OCI-LY7 (cell line): ENCODE results near the gene THPO. TPM values are rescaled to one million over a fixed set of nuclear protein-coding genes. Genes with fewer than 3 reads are reported as not detected.

ENCODE experiments used
- Bru-seq: library from RNA; stranded (reverse); fragments of 400-500 nt; gene quantifications from one replicate; lab custom pipeline; 2021; lab: Mats Ljungman, UMichigan
- BruChase-seq, 2 experiments: library from RNA; stranded (reverse); fragments of 400-500 nt; gene quantifications; one replicate each; lab custom pipeline; 2021; lab: Mats Ljungman, UMichigan
- BruUV-seq: library from RNA; stranded (reverse); fragments of 400-500 nt; replicated peaks from 2 replicates; lab custom pipeline; 2021; lab: Mats Ljungman, UMichigan
- CTCF ChIA-PET: fragments of 300-600 bp; sonication (Branson Sonifier 250); formaldehyde crosslinking; loops from one replicate; lab custom pipeline; 2022; ENCODE audit warnings: antibody characterized with exemption; ENCODE audit not compliant: unreplicated experiment; lab: Charles Lee
- POLR2A ChIA-PET: fragments of 300-600 bp; sonication (Branson Sonifier 250); formaldehyde crosslinking; loops from one replicate; lab custom pipeline; 2022; ENCODE audit warnings: antibody characterized with exemption; lab: Charles Lee
- DNase-seq: peaks from one replicate; pipeline ENCODE4 v3.0.0-alpha.2; 2015; ENCODE audit warnings: low spot score
- H2AFZ ChIP-seq: fragments of 200-600 bp; sonication (generic), shearing (Covaris generic); 2 replicates; pipeline ENCODE4 v1.6.1; 2014; ENCODE audit warnings: mild to moderate bottlenecking, antibody characterized with exemption, low read length, moderate library complexity
- H3K27ac ChIP-seq: fragments of 200-600 bp; sonication (generic); 2 replicates; pipeline ENCODE4 v1.5.1; 2014; ENCODE audit warnings: mixed run types, low read depth, mild to moderate bottlenecking, moderate library complexity, low read length, inconsistent platforms; ENCODE audit not compliant: poor library complexity, severe bottlenecking
- H3K36me3 ChIP-seq: fragments of 200-600 bp; sonication (generic); 2 replicates; pipeline ENCODE4 v1.6.1; 2014; ENCODE audit warnings: mild to moderate bottlenecking, antibody characterized with exemption, low read length, moderate library complexity, mixed read lengths; ENCODE audit not compliant: insufficient read depth
- H3K4me1 ChIP-seq: fragments of 200-600 bp; sonication (generic); 2 replicates; pipeline ENCODE4 v1.5.1; 2014; ENCODE audit warnings: mild to moderate bottlenecking, low read length; ENCODE audit not compliant: insufficient read depth, poor library complexity, severe bottlenecking
- H3K4me2 ChIP-seq: fragments of 200-600 bp; sonication (generic); 2 replicates; pipeline ENCODE4 v1.6.1; 2014; ENCODE audit warnings: mild to moderate bottlenecking, low read length
- H3K4me3 ChIP-seq: fragments of 200-600 bp; sonication (generic); 2 replicates; pipeline ENCODE4 v1.5.1; 2014; ENCODE audit warnings: mild to moderate bottlenecking, low read depth, low read length; ENCODE audit not compliant: poor library complexity, severe bottlenecking
- H3K79me2 ChIP-seq: fragments of 200-600 bp; sonication (generic); 2 replicates; pipeline ENCODE4 v1.6.1; 2016; ENCODE audit warnings: low read depth, mild to moderate bottlenecking, low read length, moderate library complexity, mixed read lengths; ENCODE audit not compliant: insufficient read depth
- H3K9me2 ChIP-seq: fragments of 200-600 bp; sonication (generic); 2 replicates; pipeline ENCODE4 v1.6.1; 2016; ENCODE audit warnings: mild to moderate bottlenecking, low read length, mixed read lengths; ENCODE audit not compliant: insufficient read depth
- H3K9me3 ChIP-seq: fragments of 200-600 bp; sonication (generic); 2 replicates; pipeline ENCODE4 v1.6.1; 2014; ENCODE audit warnings: mild to moderate bottlenecking, mixed run types, low read length, mixed read lengths
- H4K20me1 ChIP-seq: fragments of 200-600 bp; sonication (generic); 2 replicates; pipeline ENCODE4 v1.6.1; 2014; ENCODE audit warnings: mild to moderate bottlenecking, antibody characterized with exemption, low read length, moderate library complexity, mixed read lengths; ENCODE audit not compliant: insufficient read depth
- CTCF ChIP-seq: fragments of 200-600 bp; sonication (generic); conservative IDR thresholded peaks from 2 replicates; pipeline ENCODE4 v1.5.1; 2014; ENCODE audit warnings: mild to moderate bottlenecking, antibody characterized with exemption, low read length, moderate library complexity, mixed read lengths
- EZH2phosphoT487 ChIP-seq: fragments of 200-600 bp; sonication (generic); IDR thresholded peaks from 2 replicates; pipeline ENCODE4 v1.6.1; 2018; ENCODE audit warnings: low read depth, borderline replicate concordance, mild to moderate bottlenecking, mixed run types, antibody characterized with exemption, low read length, moderate library complexity, mixed read lengths
- intact Hi-C: fragments of 100-400 bp; cut with micrococcal nuclease; formaldehyde crosslinking; loops from one replicate; pipeline ENCODE4 v1.10.0; 2022; ENCODE audit not compliant: unreplicated experiment
- long read RNA-seq: library from polyadenylated mRNA; stranded (forward); transcript quantifications from one replicate; pipeline ENCODE4 v2.0.0, GENCODE V29; 2022
- total RNA-seq, 2 experiments: library from RNA; depleted of rRNA in 1 of 2; stranded (reverse); fragments of >200 nt in 1 of 2; shearing (Covaris generic) in 1 of 2; gene quantifications; 2 replicates each; pipeline ENCODE4 v1.2.3, GENCODE V29; 2014 to 2022

The THPO gene
- total RNA-seq (2014; rRNA removed; shearing (Covaris generic)) (not detected in 2 replicates), total RNA-seq (2022) (not detected in 2 replicates), Bru-seq, nascent RNA (not detected), BruChase-seq, experiment 1, labeled RNA remaining after a 6-hour chase (not detected), BruChase-seq, experiment 2, labeled RNA remaining after a 2-hour chase (not detected)
- long read RNA-seq, result 0 reads

- no peak within 1 kb of the TSS for H3K4me3 ChIP-seq
- H2AFZ ChIP-seq, result peak within 1 kb of the TSS; percentile 46; the same call in 1 of the 2 replicates
- BruUV-seq, result no TSS peak
- peaks cover 9% of the 10 kb centered on the region for H3K4me1 ChIP-seq
- H3K27ac ChIP-seq, result no peak within 1 kb of the TSS
- peak within 1 kb of the TSS; percentile 18 for H3K4me2 ChIP-seq
- no peaks in the 10 kb centered on the region for H3K9me3 ChIP-seq
- no peak for DNase-seq
- H4K20me1 ChIP-seq, result no peaks in the 10 kb centered on the region
- TF ChIP-seq CTCF (no peak), EZH2phosphoT487 (no peak)
- ChIA-PET POLR2A (interaction anchor here (1.1 kb wide), 1 partner anchor 136 kb away, joined by 4 read pairs; no protein-coding TSS in a partner anchor), CTCF (no interaction called here)
- intact Hi-C loops, result no loop called here
- no peaks in the 10 kb centered on the region for H3K36me3 ChIP-seq
- no peaks in the 10 kb centered on the region for H3K9me2 ChIP-seq
- H3K79me2 ChIP-seq, result no peaks in the 10 kb centered on the region
These were observed at the start of gene THPO for GRCh38 chr3:184377882-184378445. Gene THPO, minus strand, starts transcription at chr3:184378207. Its CDS starts 1,948 bp downstream, at chr3:184376259.

GRCh38 chr3:184426691-184427141 is 48.7 kb upstream of the THPO start:
- intact Hi-C loops, result no loop called here
- Histone ChIP-seq H2AFZ (no peak overlapping the region), H3K9me3 (no peaks in the 10 kb centered on the region), H3K36me3 (no peaks in the 10 kb centered on the region), H3K27ac (no peak overlapping the region), H4K20me1 (no peaks in the 10 kb centered on the region), H3K9me2 (no peaks in the 10 kb centered on the region), H3K4me2 (no peak overlapping the region), H3K4me3 (no peak overlapping the region), H3K79me2 (no peaks in the 10 kb centered on the region), H3K4me1 (no peaks in the 10 kb centered on the region)
- ChIA-PET POLR2A (interaction anchor here (0.6 kb wide), 1 partner anchor 28 kb away, joined by 6 read pairs; no protein-coding TSS in a partner anchor), CTCF (no interaction called here)
- TF ChIP-seq CTCF (no peak), EZH2phosphoT487 (no peak)
- BruUV-seq, result no TSS peak
- no peak for DNase-seq

- Histone ChIP-seq H2AFZ (no peak overlapping the region), H3K4me2 (no peak overlapping the region), H3K9me2 (no peaks in the 10 kb centered on the region), H3K36me3 (no peaks in the 10 kb centered on the region), H3K27ac (no peak overlapping the region), H3K4me1 (no peaks in the 10 kb centered on the region), H3K4me3 (no peak overlapping the region), H4K20me1 (no peaks in the 10 kb centered on the region), H3K9me3 (no peaks in the 10 kb centered on the region), H3K79me2 (no peaks in the 10 kb centered on the region)
- no peak for DNase-seq
- ChIA-PET POLR2A (interaction anchor here (1.4 kb wide), 1 partner anchor 9 kb away, joined by 5 read pairs; no protein-coding TSS in a partner anchor), CTCF (interaction anchor here (0.6 kb wide), 1 partner anchor 358 kb away, joined by 3 read pairs; no protein-coding TSS in a partner anchor)
- TF ChIP-seq EZH2phosphoT487 (no peak), CTCF (no peak)
- intact Hi-C loops, result no loop called here
- no TSS peak for BruUV-seq
These were observed 45.6 kb upstream of the THPO start for GRCh38 chr3:184423561-184423960.
